ENCODE results near the gene VWCE.

The VWCE gene

GRCh38 chr11:61281581-61282250 lies 13.4 kb downstream of the VWCE start:
- DNase-seq (ENCODE audit: low read depth) = no peak

GRCh38 chr11:61280883-61281580 lies 14.1 kb downstream of the VWCE start:
- no peak for DNase-seq (ENCODE audit: low read depth)

GRCh38 chr11:61279934-61280659 lies 15.0 kb downstream of the VWCE start:
- no peak for DNase-seq (ENCODE audit: low read depth)

GRCh38 chr11:61278001-61278470 lies 17.1 kb downstream of the VWCE start:
- DNase-seq (ENCODE audit: low read depth) = no peak

- DNase-seq (ENCODE audit: low read depth) = no peak
Observed at GRCh38 chr11:61277186-61278000, 17.7 kb downstream of the VWCE start.

- no peak for DNase-seq (ENCODE audit: low read depth)
Observed at GRCh38 chr11:61275191-61275590, 19.9 kb downstream of the VWCE start.

GRCh38 chr11:61274084-61274483 lies 21.0 kb downstream of the VWCE start:
- DNase-seq (ENCODE audit: low read depth) = no peak

GRCh38 chr11:61273178-61274078 lies 21.7 kb downstream of the VWCE start:
- no peak for DNase-seq (ENCODE audit: low read depth)

GRCh38 chr11:61272731-61273130 lies 22.4 kb downstream of the VWCE start:
- no peak for DNase-seq (ENCODE audit: low read depth)

- no peak for DNase-seq (ENCODE audit: low read depth)
Observed at GRCh38 chr11:61270354-61271076, 24.6 kb downstream of the VWCE start.

GRCh38 chr11:61268588-61269250 lies 26.4 kb downstream of the VWCE start:
- DNase-seq (ENCODE audit: low read depth) = no peak

GRCh38 chr11:61267437-61267841 lies 27.7 kb downstream of the VWCE start:
- DNase-seq (ENCODE audit: low read depth) = no peak

- DNase-seq (ENCODE audit: low read depth) = no peak
Observed at GRCh38 chr11:61266602-61267001, 28.5 kb downstream of the VWCE start.

- no peak for DNase-seq (ENCODE audit: low read depth)
Observed at GRCh38 chr11:61265357-61265756, 29.8 kb downstream of the VWCE start.

GRCh38 chr11:61264795-61265194 lies 30.3 kb downstream of the VWCE start:
- no peak for DNase-seq (ENCODE audit: low read depth)

- DNase-seq (ENCODE audit: low read depth) = no peak
Observed at GRCh38 chr11:61264371-61264770, 30.7 kb downstream of the VWCE start.

- no peak for DNase-seq (ENCODE audit: low read depth)
Observed at GRCh38 chr11:61259363-61259762, 35.8 kb downstream of the VWCE start.

- no peak for DNase-seq (ENCODE audit: low read depth)
Observed at GRCh38 chr11:61258546-61258945, 36.6 kb downstream of the VWCE start.

GRCh38 chr11:61256710-61257482 lies 38.2 kb downstream of the VWCE start:
- no peak for DNase-seq (ENCODE audit: low read depth)

All from stimulated activated CD4-positive, alpha-beta T cell treated with anti-CD3 and anti-CD28 coated beads, Interleukin-2, amount 100 ng/mL, for 4 hours (primary cell).